WERI-Rb-1 (cell line): ENCODE measurements around the gene TMIGD3.

Experiments
- DNase-seq: peaks from one replicate; pipeline ENCODE4 v3.0.0-alpha.2; 2020
- H3K27ac ChIP-seq: fragments of 250-450 bp; sonication (Bioruptor Pico); 2 replicates; pipeline ENCODE4 v1.5.1; 2020; ENCODE audit warnings: mild to moderate bottlenecking, moderate library complexity
- H3K27me3 ChIP-seq: fragments of 250-450 bp; sonication (Bioruptor Pico); 2 replicates; pipeline ENCODE4 v1.5.1; 2021; ENCODE audit warnings: mild to moderate bottlenecking, low read depth, moderate library complexity; ENCODE audit not compliant: insufficient read depth, severe bottlenecking
- H3K36me3 ChIP-seq: fragments of 250-450 bp; sonication (Bioruptor Pico); 2 replicates; pipeline ENCODE4 v1.5.1; 2020; ENCODE audit warnings: mild to moderate bottlenecking, moderate library complexity
- H3K4me3 ChIP-seq: 2 replicates; pipeline ENCODE4 v1.5.1; 2011; ENCODE audit warnings: low read depth, mild to moderate bottlenecking, control low read depth, low read length
- H3K9me3 ChIP-seq: fragments of 250-450 bp; sonication (Bioruptor Pico); 2 replicates; pipeline ENCODE4 v1.5.1; 2021; ENCODE audit warnings: mild to moderate bottlenecking, moderate library complexity; ENCODE audit not compliant: severe bottlenecking
- CTCF ChIP-seq: IDR thresholded peaks from 2 replicates; pipeline ENCODE4 v1.5.1; 2011; ENCODE audit warnings: low read depth, mild to moderate bottlenecking, control low read depth, inconsistent platforms, low read length

TMIGD3 gene

GRCh38 chr1:111541721-111542120 is 38.3 kb upstream of the TMIGD3 start:
- Histone ChIP-seq H3K27me3 (no peaks in the 10 kb centered on the region), H3K27ac (no peak overlapping the region), H3K9me3 (no peaks in the 10 kb centered on the region), H3K4me3 (no peak overlapping the region), H3K36me3 (no peaks in the 10 kb centered on the region)
- no peak for TF ChIP-seq CTCF
- no peak for DNase-seq

GRCh38 chr1:111540928-111541327 is 37.5 kb upstream of the TMIGD3 start:
- TF ChIP-seq CTCF: no peak
- DNase-seq: no peak
- Histone ChIP-seq H3K4me3 (no peak overlapping the region), H3K27ac (no peak overlapping the region), H3K9me3 (no peaks in the 10 kb centered on the region), H3K27me3 (no peaks in the 10 kb centered on the region), H3K36me3 (no peaks in the 10 kb centered on the region)

GRCh38 chr1:111538343-111539025 is 35.1 kb upstream of the TMIGD3 start:
- no peaks in the 10 kb centered on the region for H3K27me3 ChIP-seq
- no peak overlapping the region for H3K27ac ChIP-seq
- no peaks in the 10 kb centered on the region for H3K36me3 ChIP-seq
- no peaks in the 10 kb centered on the region for H3K9me3 ChIP-seq
- H3K4me3 ChIP-seq: no peak overlapping the region
- DNase-seq: no peak
- TF ChIP-seq CTCF: no peak

GRCh38 chr1:111535256-111536191 is 32.1 kb upstream of the TMIGD3 start:
- no peaks in the 10 kb centered on the region for H3K27me3 ChIP-seq
- DNase-seq: no peak
- no peaks in the 10 kb centered on the region for H3K9me3 ChIP-seq
- no peaks in the 10 kb centered on the region for H3K36me3 ChIP-seq
- TF ChIP-seq CTCF: no peak
- H3K4me3 ChIP-seq: no peak overlapping the region
- H3K27ac ChIP-seq: no peak overlapping the region

- no peak for TF ChIP-seq CTCF
- no peaks in the 10 kb centered on the region for H3K27me3 ChIP-seq
- no peak overlapping the region for H3K4me3 ChIP-seq
- H3K9me3 ChIP-seq: no peaks in the 10 kb centered on the region
- no peak for DNase-seq
- no peak overlapping the region for H3K27ac ChIP-seq
- no peaks in the 10 kb centered on the region for H3K36me3 ChIP-seq
Observed at GRCh38 chr1:111520053-111520452, 16.6 kb upstream of the TMIGD3 start.
